ENCODE measurements around the gene CRIM1.

CRIM1 gene

DNA sequence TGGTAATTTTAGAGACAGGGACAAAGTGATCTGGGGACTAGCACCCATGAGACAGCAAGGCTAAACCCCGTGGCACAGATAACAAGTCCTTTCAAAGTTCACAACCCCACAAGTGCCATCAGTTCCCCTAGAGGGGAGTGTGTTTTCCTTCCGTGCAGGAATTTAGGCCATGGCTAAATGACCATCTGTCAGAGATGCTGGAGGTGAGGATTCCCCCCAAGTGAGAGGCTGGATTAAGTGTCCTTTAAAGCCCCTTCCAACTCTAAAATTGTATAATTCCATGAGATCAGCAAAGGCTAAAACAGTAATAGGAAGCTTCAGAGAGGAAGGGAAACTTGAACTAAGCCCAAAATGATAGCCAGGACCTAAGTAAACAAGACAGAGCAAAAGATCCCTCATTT lies 233.7 kb downstream of the CRIM1 start:
- peak; percentile 16 for DNase-seq

DNA sequence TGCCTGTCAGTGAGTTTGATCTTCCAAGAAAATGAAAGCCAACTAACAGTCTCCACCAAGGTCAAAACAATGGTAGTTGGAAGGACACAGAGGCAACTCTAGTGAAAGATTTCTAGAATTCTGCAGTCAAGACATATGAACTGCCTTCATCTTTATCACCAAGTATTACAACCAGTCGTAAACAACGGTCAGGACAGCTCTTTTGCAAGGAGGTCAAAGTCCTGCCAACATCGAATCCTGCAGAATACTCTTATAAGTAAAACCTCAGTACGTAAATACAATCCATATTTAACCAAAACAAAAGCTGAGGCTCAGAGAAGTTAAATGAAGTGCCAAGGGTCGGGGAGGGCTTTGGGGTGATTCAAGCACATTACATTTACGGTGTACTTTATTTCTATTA lies 239.3 kb downstream of the CRIM1 start:
- no peak for DNase-seq

DNA sequence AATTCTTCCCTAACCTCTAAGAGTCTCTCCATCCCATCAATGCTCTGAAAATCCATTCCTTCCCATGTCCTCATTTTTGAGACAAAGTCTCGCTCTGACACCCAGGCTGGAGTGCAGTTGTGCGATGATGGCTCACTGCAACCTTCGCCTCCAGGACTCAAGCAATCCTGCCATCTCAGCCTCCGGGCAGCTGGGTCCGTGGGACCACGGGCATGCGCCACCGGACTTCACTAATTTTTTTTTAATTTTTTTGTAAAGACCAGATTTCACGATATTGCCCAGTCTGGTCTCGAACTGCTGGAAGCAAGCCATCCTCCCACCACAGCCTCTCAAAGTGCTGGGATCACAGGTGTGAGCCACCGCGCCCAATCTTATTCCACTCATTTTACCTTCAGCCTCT lies 240.8 kb downstream of the CRIM1 start:
- no peak for DNase-seq

DNA sequence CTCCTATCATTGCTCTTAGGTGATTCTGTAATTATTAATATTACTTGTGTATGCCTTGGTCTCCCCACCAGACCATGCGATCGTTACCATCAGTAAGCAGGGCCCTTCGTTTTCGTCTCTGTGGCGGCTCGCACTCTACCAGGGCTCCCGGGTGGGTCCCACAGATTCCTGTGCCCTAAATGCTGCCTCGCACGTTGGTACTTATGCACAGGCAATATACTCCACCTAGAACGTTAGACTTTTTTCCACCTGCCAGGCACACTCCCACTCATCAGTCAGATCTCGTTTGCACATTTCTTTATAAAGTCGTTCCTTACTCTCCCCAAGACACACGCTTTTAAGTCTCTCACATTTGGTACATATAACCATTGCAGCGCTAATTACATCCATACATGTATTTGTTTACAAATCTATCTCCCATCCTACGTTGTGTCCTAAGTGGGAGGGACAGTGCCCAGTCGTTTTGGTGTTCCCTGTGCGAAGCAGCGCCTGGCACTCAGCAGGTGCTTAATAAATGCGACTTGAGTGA lies 241.5 kb downstream of the CRIM1 start:
- no peak for DNase-seq

DNA sequence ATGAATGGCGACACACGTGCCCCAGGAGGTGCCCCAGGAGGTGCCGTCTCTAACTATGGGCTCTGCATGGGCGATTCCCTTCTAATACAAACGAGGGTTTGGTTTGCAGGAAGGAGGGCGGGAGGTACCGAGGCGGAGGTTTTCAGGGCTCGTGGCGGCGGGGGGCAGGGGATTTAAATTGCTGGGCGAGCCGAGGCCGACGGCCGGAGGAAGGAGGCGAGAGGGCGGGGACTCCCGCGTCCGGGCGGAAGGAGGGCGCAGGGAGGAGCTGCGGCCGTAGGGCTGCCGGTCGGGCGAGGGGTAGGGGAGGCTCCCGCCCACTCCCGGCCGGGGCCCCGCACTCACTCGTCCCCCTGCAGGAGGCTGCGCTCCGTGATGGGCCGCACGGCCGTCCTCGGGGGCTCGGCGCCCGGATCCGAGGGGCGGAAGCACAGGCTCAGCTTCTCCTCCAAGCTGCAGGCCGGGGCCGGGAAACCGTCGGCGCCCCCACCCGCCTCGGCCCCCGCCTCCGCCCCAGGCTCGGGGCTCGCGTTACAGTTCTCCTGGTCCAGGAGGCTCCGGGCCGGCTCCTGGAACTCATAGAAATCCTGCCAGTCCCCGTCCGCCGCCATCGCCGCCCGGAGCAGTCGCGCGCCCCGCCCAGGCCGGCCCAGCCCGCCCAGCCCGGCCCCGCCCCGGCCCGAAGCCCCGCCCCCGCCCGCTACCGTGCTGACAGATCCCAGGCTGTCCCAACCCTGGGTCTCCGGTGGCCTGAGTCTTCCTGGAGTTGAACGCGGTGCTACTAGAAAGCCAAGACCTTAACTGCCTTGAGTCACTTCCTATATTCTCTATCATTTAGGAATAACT lies 242.2 kb downstream of the CRIM1 start, which contains the start of gene FEZ2:
Gene FEZ2, minus strand, starts transcription at position 637 of the 846 bp plus-strand sequence. Its CDS starts 26 bp downstream, at position 611.
- peak; percentile 52 for DNase-seq

Data from midbrain (tissue), 1 donor.